ENCODE results near the gene HYI. TPM values are rescaled to one million over a fixed set of nuclear protein-coding genes. Genes with fewer than 3 reads are reported as not detected.
"Not testable (repeated sequence)": the region's sequence is repeated elsewhere in the genome, so short reads cannot be mapped to it uniquely, and the experiment has no call there.

HYI gene
- 10 to 100 TPM; 45.6 to 71.1 (median 61.7) TPM for total RNA-seq (2021; fragmentation: NEBNext Ultra II Directional; extraction: Animal tissue kit (Norgen Biotek cat#: 25700))
- long read RNA-seq, transcript HYI-204 (8 exons, 1,066 nt): major isoform, 7 of 20 reads
- long read RNA-seq, partial matches to known transcripts: 1 of 20 reads
- long read RNA-seq, other reads (novel, unspliced or antisense): 4 of 20 reads

- peaks cover 50% of the 10 kb centered on the region for H3K36me3 Mint-ChIP-seq (ENCODE audit: low read depth)
- TF ChIP-seq CTCF (IDR thresholded peaks at IDR 0.05): no peak
These were observed at the start of gene HYI for GRCh38 chr1:43453442-43454269. Gene HYI, minus strand, starts transcription at chr1:43453931. Its CDS starts 138 bp downstream, at chr1:43453793.

GRCh38 chr1:43501806-43502205 lies 48.1 kb upstream of the HYI start:
- H3K36me3 Mint-ChIP-seq (ENCODE audit: low read depth); H3K27me3 Mint-ChIP-seq (ENCODE audit: insufficient read depth); H3K4me3 Mint-ChIP-seq; H3K9me3 Mint-ChIP-seq; H3K27ac Mint-ChIP-seq; DNase-seq: not testable (repeated sequence)
- H3K4me1 Mint-ChIP-seq (ENCODE audit: low read depth): peaks cover 13% of the 10 kb centered on the region; the same call in 1 of the 2 replicates

More at GRCh38 chr1:43453442-43454269, at the start of gene HYI:
- Mint-ChIP-seq H3K4me1 (ENCODE audit: low read depth) (peaks cover 33% of the 10 kb centered on the region), H3K9me3 (peaks cover 5% of the 10 kb centered on the region; the same call in 1 of the 2 replicates), H3K27me3 (ENCODE audit: insufficient read depth) (peaks cover 15% of the 10 kb centered on the region), H3K4me3 (peak within 1 kb of the TSS; percentile 89), H3K27ac (peak within 1 kb of the TSS; percentile 84)
- DNase-seq: peak; percentile 85

- Mint-ChIP-seq H3K4me3 (no peak overlapping the region), H3K27ac (no peak overlapping the region), H3K27me3 (ENCODE audit: insufficient read depth) (peaks cover 3% of the 10 kb centered on the region), H3K9me3 (no peaks in the 10 kb centered on the region), H3K36me3 (ENCODE audit: low read depth) (no peaks in the 10 kb centered on the region), H3K4me1 (ENCODE audit: low read depth) (0 out of 2 replicates have a peak, but pooled peaks cover 6% of the 10 kb centered on the region)
- no peak for DNase-seq
- peak; percentile 33; the same call in 1 of the 2 replicates for TF ChIP-seq CTCF (IDR thresholded peaks at IDR 0.05)
These were observed 46.2 kb upstream of the HYI start for GRCh38 chr1:43499898-43500297.

- Mint-ChIP-seq H3K27ac (no peak overlapping the region), H3K27me3 (ENCODE audit: insufficient read depth) (peaks cover 5% of the 10 kb centered on the region), H3K4me1 (ENCODE audit: low read depth) (peaks cover 28% of the 10 kb centered on the region), H3K9me3 (peaks cover 22% of the 10 kb centered on the region), H3K4me3 (no peak overlapping the region), H3K36me3 (ENCODE audit: low read depth) (peaks cover 20% of the 10 kb centered on the region)
- no peak for TF ChIP-seq CTCF (IDR thresholded peaks at IDR 0.05)
- no peak for DNase-seq
These were observed 41.5 kb upstream of the HYI start for GRCh38 chr1:43495204-43495603.

GRCh38 chr1:43493661-43494450 lies 40.1 kb upstream of the HYI start:
- Mint-ChIP-seq H3K4me1 (ENCODE audit: low read depth) (peaks cover 23% of the 10 kb centered on the region), H3K27ac (peak overlapping the region; percentile 63), H3K36me3 (ENCODE audit: low read depth) (peaks cover 33% of the 10 kb centered on the region), H3K9me3 (peaks cover 36% of the 10 kb centered on the region), H3K27me3 (ENCODE audit: insufficient read depth) (peaks cover 2% of the 10 kb centered on the region; the same call in 1 of the 2 replicates), H3K4me3 (peak overlapping the region; percentile 39)
- no peak for TF ChIP-seq CTCF (IDR thresholded peaks at IDR 0.05)
- DNase-seq: no peak

All from HFFc6 (cell line).